Activated B cell treated with CpG ODN at 0.5 μM for 24 hours (primary cell): ENCODE data around the gene PARD6B. TPM values are rescaled to one million over a fixed set of nuclear protein-coding genes. Genes with fewer than 3 reads are reported as not detected.

ENCODE experiments used
- ATAC-seq: fragments of 200-7000 bp; cut with Tn5 transposase; one replicate; pipeline ENCODE4 v1.10.0; 2021; ENCODE audit warnings: low read depth, mild to moderate bottlenecking, moderate library complexity
- CTCF ChIA-PET: fragments of 350-600 bp; sonication (Branson Sonifier 250); formaldehyde crosslinking; loops from one replicate; lab custom pipeline; 2021; ENCODE audit warnings: antibody characterized with exemption; lab: Charles Lee
- POLR2A ChIA-PET: fragments of 350-600 bp; sonication (Branson Sonifier 250); formaldehyde crosslinking; loops from one replicate; lab custom pipeline; 2021; ENCODE audit warnings: antibody characterized with exemption; lab: Charles Lee
- DNase-seq: peaks from one replicate; pipeline ENCODE4 v3.0.0; 2022
- H3K27ac Mint-ChIP-seq: one replicate; pipeline ENCODE4 v1.8.0; 2020; ENCODE audit warnings: mixed read lengths
- H3K27me3 Mint-ChIP-seq: one replicate; pipeline ENCODE4 v1.8.0; 2021; ENCODE audit warnings: mixed read lengths
- H3K36me3 Mint-ChIP-seq: one replicate; pipeline ENCODE4 v1.8.0; 2021; ENCODE audit warnings: low read depth, mixed read lengths
- H3K4me1 Mint-ChIP-seq: one replicate; pipeline ENCODE4 v1.8.0; 2021; ENCODE audit warnings: mixed read lengths
- H3K4me3 Mint-ChIP-seq: one replicate; pipeline ENCODE4 v1.8.0; 2020; ENCODE audit warnings: mild to moderate bottlenecking, mixed read lengths
- H3K9me3 Mint-ChIP-seq: one replicate; pipeline ENCODE4 v1.8.0; 2020; ENCODE audit warnings: mixed read lengths
- intact Hi-C: fragments of 100-400 bp; cut with micrococcal nuclease; formaldehyde crosslinking; loops from one replicate; pipeline ENCODE4 v1.15.1; 2024
- total RNA-seq: library from RNA; stranded (reverse); gene quantifications from 2 replicates; pipeline ENCODE4 v1.2.3, GENCODE V29; 2022
- TF ChIP-seq, protein P1 (sequence below): fragments of 200-600 bp; IDR thresholded peaks from one replicate; pipeline ENCODE4 v1.8.0; 2022; ENCODE audit warnings: antibody characterized with exemption, mild to moderate bottlenecking

The PARD6B gene
- total RNA-seq, 1 donor from 2014 or later: 5.7 TPM

DNA sequence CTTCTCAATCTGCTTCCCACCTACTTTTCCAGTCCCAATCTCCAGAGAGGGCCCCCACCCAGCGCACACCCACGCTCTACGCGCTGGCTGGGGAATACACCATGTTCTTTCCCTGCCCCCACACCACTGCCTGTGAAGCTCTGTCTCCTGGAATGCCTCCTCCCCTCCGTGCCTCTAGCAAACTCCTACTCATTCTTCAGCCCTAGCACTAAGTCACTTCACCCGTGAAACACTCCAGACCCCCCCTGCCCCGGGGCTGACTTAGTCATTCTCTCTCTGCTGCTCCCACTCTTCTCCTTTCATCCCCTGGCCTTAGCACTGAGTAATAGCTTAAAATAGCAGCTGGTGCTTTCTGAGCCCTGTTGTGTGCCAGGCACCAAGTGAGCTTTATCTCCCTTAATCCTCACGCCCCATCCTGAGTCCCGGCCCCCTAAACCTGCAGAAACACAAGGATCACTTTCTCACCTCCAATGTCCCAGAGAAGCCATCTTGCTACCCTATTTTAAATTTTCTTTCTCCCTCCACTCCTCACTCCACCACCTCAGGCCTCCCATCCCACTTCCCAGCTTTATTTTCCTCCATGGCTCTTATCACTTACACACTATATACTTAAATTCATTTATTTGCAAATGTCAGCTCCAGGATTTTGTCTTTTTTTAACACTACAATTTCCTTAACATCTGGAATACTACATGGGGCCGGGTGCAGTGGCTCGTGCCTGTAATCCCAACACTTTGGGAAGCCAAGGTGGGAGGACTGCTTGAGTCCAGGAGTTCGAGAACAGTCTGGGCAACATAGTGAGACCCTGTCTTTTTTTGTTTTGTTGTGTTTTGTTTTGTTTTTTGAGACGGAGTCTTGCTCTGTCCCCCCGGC is 6.3 kb upstream of the PARD6B start:
- ATAC-seq (no peak), DNase-seq (no peak)
- H3K27me3 Mint-ChIP-seq: peaks cover 2% of the 10 kb centered on the region
- H3K36me3 Mint-ChIP-seq: no peaks in the 10 kb centered on the region
- no peak overlapping the region for H3K27ac Mint-ChIP-seq
- no peaks in the 10 kb centered on the region for H3K9me3 Mint-ChIP-seq
- TF ChIP-seq, protein P1, sequence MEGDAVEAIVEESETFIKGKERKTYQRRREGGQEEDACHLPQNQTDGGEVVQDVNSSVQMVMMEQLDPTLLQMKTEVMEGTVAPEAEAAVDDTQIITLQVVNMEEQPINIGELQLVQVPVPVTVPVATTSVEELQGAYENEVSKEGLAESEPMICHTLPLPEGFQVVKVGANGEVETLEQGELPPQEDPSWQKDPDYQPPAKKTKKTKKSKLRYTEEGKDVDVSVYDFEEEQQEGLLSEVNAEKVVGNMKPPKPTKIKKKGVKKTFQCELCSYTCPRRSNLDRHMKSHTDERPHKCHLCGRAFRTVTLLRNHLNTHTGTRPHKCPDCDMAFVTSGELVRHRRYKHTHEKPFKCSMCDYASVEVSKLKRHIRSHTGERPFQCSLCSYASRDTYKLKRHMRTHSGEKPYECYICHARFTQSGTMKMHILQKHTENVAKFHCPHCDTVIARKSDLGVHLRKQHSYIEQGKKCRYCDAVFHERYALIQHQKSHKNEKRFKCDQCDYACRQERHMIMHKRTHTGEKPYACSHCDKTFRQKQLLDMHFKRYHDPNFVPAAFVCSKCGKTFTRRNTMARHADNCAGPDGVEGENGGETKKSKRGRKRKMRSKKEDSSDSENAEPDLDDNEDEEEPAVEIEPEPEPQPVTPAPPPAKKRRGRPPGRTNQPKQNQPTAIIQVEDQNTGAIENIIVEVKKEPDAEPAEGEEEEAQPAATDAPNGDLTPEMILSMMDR: no peak
- intact Hi-C loops: no loop called here
- no peak overlapping the region for H3K4me3 Mint-ChIP-seq
- ChIA-PET CTCF (interaction anchor here (0.6 to 2.1 kb wide), 2 partner anchors 24 to 562 kb away, joined by 3 to 7 read pairs; no protein-coding TSS in a partner anchor), POLR2A (no interaction called here)
- no peaks in the 10 kb centered on the region for H3K4me1 Mint-ChIP-seq

DNA sequence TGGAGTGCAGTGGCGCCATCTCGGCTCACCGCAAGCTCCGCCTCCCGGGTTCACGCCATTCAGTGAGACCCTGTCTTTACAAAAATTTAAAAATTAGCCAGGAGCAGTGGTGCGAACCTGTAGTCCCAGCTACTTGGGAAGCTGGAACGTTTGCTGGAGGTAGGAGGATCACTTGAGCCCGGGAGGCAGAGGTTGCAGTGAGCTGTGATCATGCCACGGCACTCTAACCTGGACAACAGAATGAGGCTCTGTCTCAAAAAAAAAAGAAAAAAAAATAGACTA is 5.7 kb upstream of the PARD6B start:
- H3K27me3 Mint-ChIP-seq: peaks cover 2% of the 10 kb centered on the region
- ChIA-PET POLR2A (no interaction called here), CTCF (interaction anchor here (0.6 to 2.1 kb wide), 2 partner anchors 23 to 562 kb away, joined by 3 to 7 read pairs; no protein-coding TSS in a partner anchor)
- no peak overlapping the region for H3K27ac Mint-ChIP-seq
- H3K4me1 Mint-ChIP-seq: peaks cover 3% of the 10 kb centered on the region
- no peak overlapping the region for H3K4me3 Mint-ChIP-seq
- no peaks in the 10 kb centered on the region for H3K36me3 Mint-ChIP-seq
- no peak for ATAC-seq
- TF ChIP-seq, protein P1: no peak
- no peak for DNase-seq
- intact Hi-C loops: no loop called here
- H3K9me3 Mint-ChIP-seq: no peaks in the 10 kb centered on the region

DNA sequence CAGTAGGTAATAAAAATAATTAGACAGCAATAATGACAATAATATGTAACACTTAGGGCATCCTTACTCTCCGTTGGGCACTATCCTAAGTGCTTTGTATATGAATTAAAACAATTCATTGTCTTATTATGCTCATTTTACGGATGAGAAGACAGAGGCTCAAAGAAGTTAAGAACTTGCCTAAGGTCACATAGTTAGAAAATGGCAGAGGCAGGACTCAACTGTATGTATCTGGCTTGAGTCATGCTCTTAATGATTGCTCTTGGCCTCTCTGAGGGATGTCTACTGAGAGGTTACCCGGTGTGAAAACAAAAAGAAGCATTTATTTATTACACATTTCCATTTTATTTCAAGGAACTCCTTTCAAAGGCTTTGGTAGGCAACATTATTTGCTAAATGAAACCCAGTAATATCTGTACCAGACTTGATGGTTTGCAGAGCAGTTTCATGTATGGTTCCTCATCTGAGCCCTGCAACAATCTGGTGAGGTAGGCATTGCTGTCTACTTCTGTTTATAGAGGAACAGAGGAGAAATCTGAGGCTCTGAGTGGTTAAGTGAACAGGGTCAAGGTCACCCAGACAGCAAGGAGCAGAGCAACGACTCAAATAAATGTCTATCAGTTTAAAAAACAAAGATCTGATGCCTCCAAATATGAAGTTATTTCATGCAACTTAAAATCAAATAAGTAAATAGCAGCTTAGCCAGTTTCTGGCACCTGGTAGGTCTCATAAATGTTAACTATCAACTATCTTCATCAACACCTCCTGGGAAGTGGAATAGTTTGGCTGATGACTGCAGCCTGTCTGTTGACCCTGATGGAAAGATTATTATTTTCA is 4.2 kb upstream of the PARD6B start:
- CTCF ChIA-PET: no interaction called here
- Mint-ChIP-seq H3K4me3 (no peak overlapping the region), H3K9me3 (no peaks in the 10 kb centered on the region), H3K4me1 (peaks cover 6% of the 10 kb centered on the region), H3K36me3 (no peaks in the 10 kb centered on the region), H3K27ac (no peak overlapping the region), H3K27me3 (peaks cover 2% of the 10 kb centered on the region)
- intact Hi-C loops: no loop called here
- POLR2A ChIA-PET: interaction anchor here (0.5 to 0.6 kb wide), 2 partner anchors 56 to 57 kb away, joined by 3 to 16 read pairs; no protein-coding TSS in a partner anchor
- TF ChIP-seq, protein P1: no peak
- DNase-seq (no peak), ATAC-seq (no peak)

DNA sequence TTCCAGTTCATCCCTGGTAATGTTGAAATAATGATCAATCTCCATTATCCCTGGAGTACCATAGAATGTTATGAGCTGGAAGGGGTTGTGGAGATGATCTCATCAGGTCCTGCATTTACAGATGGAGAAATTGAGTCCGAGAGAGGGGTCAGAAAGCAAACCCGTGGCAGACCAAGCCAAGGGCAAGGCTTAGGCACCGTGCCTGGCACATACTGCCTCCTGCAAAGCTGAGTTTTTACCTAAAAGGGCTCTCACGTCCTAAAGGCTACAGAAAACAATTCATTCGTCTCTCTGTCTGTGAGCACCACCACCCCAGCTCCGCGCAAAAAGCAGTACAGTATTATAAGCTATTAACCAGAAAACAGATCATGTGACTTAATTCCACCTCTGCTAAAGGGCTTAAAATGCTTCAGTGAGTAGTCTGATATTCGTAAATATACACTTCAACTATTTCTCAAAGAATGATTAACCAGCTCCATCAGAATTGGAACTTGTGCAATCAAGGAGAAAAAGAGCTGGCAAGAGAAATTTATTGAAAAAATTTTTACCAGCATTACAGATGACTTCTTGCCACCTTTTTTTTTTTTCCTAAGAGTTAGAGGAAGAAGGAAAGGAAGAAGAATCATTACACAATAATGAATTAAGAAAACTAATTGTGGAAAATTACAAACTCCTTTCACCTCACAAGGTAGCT is 3.4 kb upstream of the PARD6B start:
- peaks cover 13% of the 10 kb centered on the region for H3K4me1 Mint-ChIP-seq
- no peaks in the 10 kb centered on the region for H3K9me3 Mint-ChIP-seq
- H3K36me3 Mint-ChIP-seq: no peaks in the 10 kb centered on the region
- peaks cover 2% of the 10 kb centered on the region for H3K27me3 Mint-ChIP-seq
- H3K27ac Mint-ChIP-seq: no peak overlapping the region
- ChIA-PET POLR2A (interaction anchor here (0.5 to 0.7 kb wide), 3 partner anchors 55 to 77 kb away, joined by 3 to 16 read pairs (median 3); no protein-coding TSS in a partner anchor), CTCF (no interaction called here)
- DNase-seq (no peak), ATAC-seq (no peak)
- intact Hi-C loops: no loop called here
- TF ChIP-seq, protein P1: no peak
- no peak overlapping the region for H3K4me3 Mint-ChIP-seq
